Right lobe of liver (tissue), 6 donors: ENCODE data around the gene ZNF524. TPM values are rescaled to one million over a fixed set of nuclear protein-coding genes. Genes with fewer than 3 reads are reported as not detected.

ENCODE experiments used
- ATAC-seq, 4 donors: fragments of 200-7000 bp; cut with Tn5 transposase; one replicate each; pipeline ENCODE4 v1.9.1; 2020; ENCODE audit warnings: mild to moderate bottlenecking in 4 of 4, moderate library complexity in 4 of 4
- DNase-seq, 3 donors: peaks; one replicate each; pipeline ENCODE4 v3.0.0-alpha.2; 2020
- H3K27ac ChIP-seq, 3 donors: fragments of 200-600 bp; one replicate each; pipeline ENCODE4 v1.8.0; 2022
- H3K27me3 ChIP-seq, 2 donors: fragments of 200-600 bp; one replicate each; pipeline ENCODE4 v1.8.0; 2022
- H3K36me3 ChIP-seq, 4 donors: fragments of 200-600 bp; sonication (generic) in 1 of 4; one replicate each; pipeline versions ENCODE4 v1.5.1 to v1.8.0; 2017 to 2022; ENCODE audit warnings: control low read depth in 1 of 4
- H3K4me1 ChIP-seq, 4 donors: fragments of 200-600 bp; sonication (generic) in 1 of 4; one replicate each; pipeline versions ENCODE4 v1.5.1 to v1.8.0; 2017 to 2022; ENCODE audit warnings: control low read depth in 1 of 4
- H3K4me3 ChIP-seq, 3 donors: fragments of 200-600 bp; one replicate each; pipeline ENCODE4 v1.8.0; 2022
- H3K9me3 ChIP-seq, 4 donors: fragments of 200-600 bp; sonication (generic) in 1 of 4; one replicate each; pipeline versions ENCODE4 v1.5.1 to v1.8.0; 2017 to 2022; ENCODE audit warnings: control low read depth in 1 of 4
- CTCF ChIP-seq, 4 donors: fragments of 200-600 bp in 3 of 4; fragments of 450-650 bp in 1 of 4; IDR thresholded peaks; one replicate each; pipeline versions ENCODE4 v1.5.1 to v1.8.0; 2016 to 2022; ENCODE audit warnings: antibody characterized with exemption in 4 of 4, mild to moderate bottlenecking in 2 of 4
- POLR2A ChIP-seq: fragments of 450-650 bp; IDR thresholded peaks from one replicate; pipeline ENCODE4 v1.6.1; 2017; ENCODE audit warnings: antibody characterized with exemption, mild to moderate bottlenecking
- WGBS: methylation state at CpG from one replicate; pipeline ENCODE4 v1.1.6; 2018; ENCODE audit warnings: low coverage, low lambda C conversion rate; ENCODE audit not compliant: insufficient coverage; ENCODE audit errors: missing lambda C conversion rate; 5-methylcytosine and 5-hydroxymethylcytosine counted together
- intact Hi-C, 2 donors: fragments of 100-400 bp; cut with DNase I; formaldehyde crosslinking; loops; one replicate each; pipeline versions ENCODE4 v1.11.2 to v1.14.1; 2022
- total RNA-seq, 6 experiments: library from RNA; depleted of rRNA in 2 of 6; stranded (reverse); fragments of >200 nt in 2 of 6; fragmentation: NEBNext Ultra II Directional in 3 of 6; extraction: Animal tissue kit (Norgen Biotek cat#: 25700) in 3 of 6; gene quantifications; one replicate each; pipeline versions ENCODE4 v1.1.0 to v1.2.4, GENCODE V29; 2016 to 2023
- donor health status: DM: no; HTN: yes; CAD: no.
- donor health status: DM: no; HTN: no; CAD: no.
- donor health status: DM: no; HTN: no; CAD: no.
- donor health status: DM: no; HTN: yes; CAD: no.
- donor health status: DM: no; HTN: yes; CAD: no.

ZNF524 gene
- total RNA-seq, 6 experiments from 2014 or later = 8.2 to 21.0 (median 11.3) TPM

- H3K4me1 ChIP-seq = peaks cover 0 to 4% (median 0%) of the 10 kb centered on the region in 4 donors
- H3K9me3 ChIP-seq = no peaks in the 10 kb centered on the region
- ATAC-seq (no peak), DNase-seq (no peak)
- no peaks in the 10 kb centered on the region for H3K36me3 ChIP-seq
- H3K27ac ChIP-seq = no peak overlapping the region
- TF ChIP-seq CTCF (IDR thresholded peaks at IDR 0.05) = no peak
- TF ChIP-seq POLR2A = no peak
- 82% methylated on average over 3 of the region's 10 CpGs for WGBS
- no peaks in the 10 kb centered on the region for H3K27me3 ChIP-seq
- intact Hi-C loops = no loop called here
- H3K4me3 ChIP-seq = no peak overlapping the region
Measured at GRCh38 chr19:55590617-55591016, 9.5 kb upstream of the ZNF524 start.

- intact Hi-C loops = no loop called here
- Histone ChIP-seq H3K27me3 (no peaks in the 10 kb centered on the region), H3K4me3 (no peak overlapping the region), H3K9me3 (no peaks in the 10 kb centered on the region), H3K36me3 (peaks cover 0 to 5% (median 2%) of the 10 kb centered on the region in 4 donors), H3K27ac (no peak overlapping the region), H3K4me1 (peaks cover 0 to 4% (median 0%) of the 10 kb centered on the region in 4 donors)
- TF ChIP-seq POLR2A = no peak
- TF ChIP-seq CTCF (IDR thresholded peaks at IDR 0.05) = no peak
- WGBS = 78% methylated on average over 4 of the region's 10 CpGs
- DNase-seq (no peak), ATAC-seq (no peak)
Measured at GRCh38 chr19:55591555-55591954, 8.5 kb upstream of the ZNF524 start.

DNA sequence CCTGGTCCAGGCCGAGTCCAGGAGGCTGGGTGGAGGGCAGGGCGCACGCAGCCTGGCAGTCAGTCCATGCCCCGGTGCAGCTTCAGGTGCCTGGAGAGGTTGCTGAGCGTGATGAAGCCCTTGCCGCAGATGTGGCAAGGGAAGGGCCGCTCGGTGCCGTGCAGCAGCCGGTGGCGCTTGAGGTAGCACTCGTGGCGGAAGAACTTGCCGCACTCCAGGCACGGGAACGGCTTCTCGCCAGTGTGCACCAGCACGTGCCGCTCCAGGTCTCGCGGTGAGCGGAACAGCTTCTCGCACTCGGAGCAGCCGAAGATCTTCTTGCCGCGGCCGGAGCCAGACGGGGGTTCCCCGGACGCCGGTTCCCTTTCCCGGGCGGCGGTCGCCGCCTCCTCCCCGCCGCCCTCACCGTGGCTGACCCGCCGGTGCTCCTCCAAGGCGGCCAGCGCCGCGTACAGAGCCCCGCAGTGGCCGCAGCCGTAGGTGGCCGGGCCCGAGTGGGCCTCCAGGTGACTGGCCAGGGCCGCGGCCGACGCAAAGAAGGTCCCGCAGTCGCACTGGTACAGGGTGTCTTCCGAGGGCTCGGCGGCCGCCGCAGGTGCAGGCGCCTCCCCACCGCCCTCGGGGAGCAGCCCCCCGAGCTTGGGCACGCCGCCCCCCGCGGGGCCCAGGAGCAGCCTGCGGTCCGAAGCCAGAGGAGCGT lies 7.5 kb upstream of the ZNF524 start:
- no peak for TF ChIP-seq CTCF (IDR thresholded peaks at IDR 0.05)
- TF ChIP-seq POLR2A = no peak
- WGBS = 100% methylated on average over 2 of the region's 73 CpGs
- peaks cover 0 to 9% (median 2%) of the 10 kb centered on the region in 4 donors for H3K36me3 ChIP-seq

GRCh38 chr19:55593096-55593772 lies 6.9 kb upstream of the ZNF524 start:
- H3K4me3 ChIP-seq = no peak overlapping the region
- H3K27me3 ChIP-seq = no peaks in the 10 kb centered on the region
- 76% methylated on average over 3 of the region's 68 CpGs for WGBS
- no peaks in the 10 kb centered on the region for H3K9me3 ChIP-seq
- intact Hi-C loops = no loop called here
- peaks cover 0 to 9% (median 2%) of the 10 kb centered on the region in 4 donors for H3K36me3 ChIP-seq
- ATAC-seq (no peak), DNase-seq (no peak)
- TF ChIP-seq CTCF (IDR thresholded peaks at IDR 0.05) = no peak
- no peak for TF ChIP-seq POLR2A
- H3K27ac ChIP-seq = no peak overlapping the region
- no peaks in the 10 kb centered on the region for H3K4me1 ChIP-seq

More for the DNA sequence above, 7.5 kb upstream of the ZNF524 start:
- ATAC-seq = peak in 1 of 4 donors; percentile 7
- Histone ChIP-seq H3K27me3 (no peaks in the 10 kb centered on the region), H3K4me1 (no peaks in the 10 kb centered on the region), H3K4me3 (no peak overlapping the region), H3K27ac (no peak overlapping the region), H3K9me3 (no peaks in the 10 kb centered on the region)
- DNase-seq = no peak
- intact Hi-C loops = no loop called here
